ENCODE measurements around the gene NYAP2.

- TF ChIP-seq EP300 (IDR thresholded peaks at IDR 0.05; ENCODE audit: low read depth) (no peak), CTCF (IDR thresholded peaks at IDR 0.05) (no peak)
These were observed 34.5 kb downstream of the NYAP2 start for GRCh38 chr2:225434014-225434413.

Data from transverse colon (tissue), 3 donors.